HEK293T (cell line): ENCODE measurements around the gene CHST11.

Experiments
- ARNT ChIP-seq: fragments of 450-650 bp; IDR thresholded peaks from 2 replicates; pipeline ENCODE4 v1.6.1; 2017; ENCODE audit warnings: mild to moderate bottlenecking
- BHLHE40 ChIP-seq: fragments of 450-650 bp; IDR thresholded peaks from 2 replicates; pipeline ENCODE4 v1.6.1; 2016; ENCODE audit warnings: mild to moderate bottlenecking, moderate library complexity, borderline replicate concordance
- CTBP1 ChIP-seq: fragments of 450-650 bp; IDR thresholded peaks from 2 replicates; pipeline ENCODE4 v1.6.1; 2016; ENCODE audit warnings: borderline replicate concordance
- ELF4 ChIP-seq: fragments of 450-650 bp; IDR thresholded peaks from 2 replicates; pipeline ENCODE4 v1.6.1; 2017; ENCODE audit warnings: antibody characterized with exemption
- FOXA1 ChIP-seq: fragments of 450-650 bp; IDR thresholded peaks from 2 replicates; pipeline ENCODE4 v1.6.1; 2016; ENCODE audit warnings: mild to moderate bottlenecking
- FOXK2 ChIP-seq: fragments of 450-650 bp; IDR thresholded peaks from 2 replicates; pipeline ENCODE4 v1.6.1; 2016; ENCODE audit warnings: mild to moderate bottlenecking
- FOXM1 ChIP-seq: fragments of 450-650 bp; IDR thresholded peaks from 2 replicates; pipeline ENCODE4 v1.6.1; 2017; ENCODE audit warnings: mild to moderate bottlenecking, borderline replicate concordance
- HDGF ChIP-seq: fragments of 450-650 bp; IDR thresholded peaks from 2 replicates; pipeline ENCODE4 v1.6.1; 2017; ENCODE audit warnings: antibody characterized with exemption, borderline replicate concordance
- LEF1 ChIP-seq: fragments of 450-650 bp; IDR thresholded peaks from 2 replicates; pipeline ENCODE4 v1.6.1; 2017; ENCODE audit warnings: mild to moderate bottlenecking, borderline replicate concordance
- NFRKB ChIP-seq: fragments of 450-650 bp; IDR thresholded peaks from 2 replicates; pipeline ENCODE4 v1.6.1; 2016; ENCODE audit warnings: mild to moderate bottlenecking, moderate library complexity
- SP1 ChIP-seq: fragments of 450-650 bp; IDR thresholded peaks from 2 replicates; pipeline ENCODE4 v1.6.1; 2017
- SUZ12 ChIP-seq: fragments of 450-650 bp; IDR thresholded peaks from 2 replicates; pipeline ENCODE4 v1.6.1; 2016; ENCODE audit warnings: mild to moderate bottlenecking
- TARDBP ChIP-seq: fragments of 450-650 bp; IDR thresholded peaks from 2 replicates; pipeline ENCODE4 v1.6.1; 2016
- ZNF384 ChIP-seq: fragments of 450-650 bp; IDR thresholded peaks from 2 replicates; pipeline ENCODE4 v1.6.1; 2016

DNA sequence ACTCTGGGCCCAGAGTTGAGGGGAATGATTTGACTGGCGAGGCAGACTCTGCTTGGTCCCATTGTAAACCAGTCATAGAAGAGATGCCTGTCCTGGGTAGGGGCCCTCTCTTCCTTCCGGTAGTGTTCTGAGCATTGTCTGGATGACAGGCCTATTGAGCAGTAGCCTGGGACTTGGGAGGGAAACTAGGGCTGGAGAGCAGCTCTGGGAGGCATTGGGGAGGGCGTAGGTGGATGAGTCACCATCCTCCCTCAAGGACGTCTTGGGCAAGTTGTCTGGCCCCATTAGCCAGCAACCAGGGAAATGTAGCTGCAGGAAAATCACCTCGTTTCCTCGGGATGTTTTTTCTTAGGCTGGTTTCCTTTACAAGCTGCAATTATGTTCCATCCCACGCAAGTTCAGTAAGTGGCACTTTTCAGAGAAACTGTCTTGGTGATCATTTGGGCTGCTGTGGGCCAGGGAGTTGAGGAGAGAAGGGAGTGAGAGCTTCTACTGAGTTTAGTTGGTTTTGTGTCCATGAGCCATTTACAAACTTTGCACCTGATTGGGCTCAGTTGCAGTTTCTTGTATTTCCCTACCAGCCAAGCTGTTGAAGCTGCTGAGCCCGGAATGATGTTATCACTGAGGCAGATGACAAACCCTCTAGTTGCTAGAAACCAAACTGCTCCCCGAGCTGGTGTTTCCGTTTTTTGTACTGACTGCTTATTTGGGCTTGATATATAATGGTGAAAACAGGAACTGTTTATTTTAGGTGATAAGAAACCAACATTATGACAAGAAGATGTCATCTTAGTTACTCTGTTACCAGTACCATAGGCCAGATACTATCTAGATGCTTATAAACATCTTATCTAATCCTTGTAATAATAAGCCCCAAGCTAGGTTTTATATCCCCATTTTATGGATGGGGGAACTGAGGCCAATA is 147.6 kb downstream of the CHST11 start:
- TF ChIP-seq TARDBP (no peak), NFRKB (no peak), FOXK2 (no peak), ELF4 (no peak), SUZ12 (no peak), BHLHE40 (no peak), FOXA1 (no peak), ZNF384 (no peak), LEF1 (no peak), SP1 (no peak), ARNT (no peak), CTBP1 (no peak), HDGF (no peak), FOXM1 (no peak)
